H1 (cell line): ENCODE data around the gene DLL4. TPM values are rescaled to one million over a fixed set of nuclear protein-coding genes. Genes with fewer than 3 reads are reported as not detected.

Source experiments
- CTBP2 ChIP-seq: IDR thresholded peaks from 2 replicates; pipeline ENCODE4 v1.7.0; 2011; ENCODE audit warnings: borderline replicate concordance, mild to moderate bottlenecking, moderate library complexity, mixed read lengths, low read length; ENCODE audit not compliant: insufficient read depth, insufficient read length
- KDM5A ChIP-seq: fragments of 200-600 bp; IDR thresholded peaks from 2 replicates; pipeline ENCODE4 v1.7.1; 2012; ENCODE audit warnings: mild to moderate bottlenecking, low read length, inconsistent platforms, mixed read lengths
- polyA plus RNA-seq, 7 experiments: library from polyadenylated mRNA; depleted of rRNA in 3 of 7; stranded (reverse) in 5 of 7; unstranded in 2 of 7; fragments of >200 nt in 5 of 7; fragments of 200-250 nt in 2 of 7; gene quantifications; 1 replicate in 5 of 7; 2 replicates in 1 of 7; 4 replicates in 1 of 7; pipeline versions ENCODE4 v1.2.1 to v1.2.3, GENCODE V29; 2011 to 2013; ENCODE audit warnings: missing spikeins in 2 of 7, mixed read lengths in 2 of 7
- total RNA-seq: library from RNA; stranded (reverse); fragmentation: NEBNext Ultra II Directional; extraction: Animal tissue kit (Norgen Biotek cat#: 25700); gene quantifications from 2 replicates; pipeline ENCODE4 v1.2.1, GENCODE V29; 2021
- TF ChIP-seq, protein P1 (sequence below): IDR thresholded peaks from 2 replicates; pipeline ENCODE4 v1.6.1; 2011; ENCODE audit warnings: low read length, improper control_type of control experiment

DLL4 gene
- total and polyA plus RNA-seq, 2 of the 8 experiments (the other 6 are each of a cell fraction or from before 2014, with no cell fraction given) = 0.23 to 0.60 TPM

DNA sequence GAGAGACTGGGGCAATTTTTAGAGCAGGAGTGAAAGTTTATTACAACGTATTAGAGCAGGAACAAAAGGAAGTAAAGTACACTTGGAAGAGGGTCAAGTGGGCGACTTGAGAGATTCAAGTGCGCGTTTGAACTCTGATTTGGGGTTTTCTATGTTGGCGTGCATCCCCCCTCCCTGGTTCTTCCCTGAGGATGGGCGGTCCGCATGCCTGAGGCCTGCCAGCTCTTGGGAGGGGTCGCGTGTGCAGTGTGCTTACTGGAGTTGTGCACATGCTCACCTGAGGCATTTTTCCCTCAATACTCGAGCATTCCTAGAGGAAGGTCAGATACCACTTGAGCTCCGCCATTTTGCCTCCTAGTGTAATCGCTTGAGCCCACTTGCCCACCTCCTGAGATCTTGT lies 13.7 kb downstream of the DLL4 start (continued):
- no peak for TF ChIP-seq KDM5A
- TF ChIP-seq CTBP2 = no peak
- TF ChIP-seq, protein P1, sequence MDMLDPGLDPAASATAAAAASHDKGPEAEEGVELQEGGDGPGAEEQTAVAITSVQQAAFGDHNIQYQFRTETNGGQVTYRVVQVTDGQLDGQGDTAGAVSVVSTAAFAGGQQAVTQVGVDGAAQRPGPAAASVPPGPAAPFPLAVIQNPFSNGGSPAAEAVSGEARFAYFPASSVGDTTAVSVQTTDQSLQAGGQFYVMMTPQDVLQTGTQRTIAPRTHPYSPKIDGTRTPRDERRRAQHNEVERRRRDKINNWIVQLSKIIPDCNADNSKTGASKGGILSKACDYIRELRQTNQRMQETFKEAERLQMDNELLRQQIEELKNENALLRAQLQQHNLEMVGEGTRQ = no peak
